Stimulated activated CD8-positive, alpha-beta memory T cell treated with anti-CD3 and anti-CD28 coated beads, Interleukin-7, amount 100 ng/mL, for 1 hour (primary cell): Measurements from ENCODE around the gene PCNX3.
A peak's percentile ranks its signal among the peaks of the same experiment; 100 is the strongest.
"Not testable (repeated sequence)": the region's sequence is repeated elsewhere in the genome, so short reads cannot be mapped to it uniquely, and the experiment has no call there.

ENCODE experiments used
- DNase-seq, 2 donors: peaks; one replicate each; pipeline ENCODE4 v3.0.0-alpha.2; 2020; ENCODE audit warnings: low read depth in 2 of 2

PCNX3 gene

GRCh38 chr11:65654375-65655349 is 39.1 kb downstream of the PCNX3 start:
- no peak for DNase-seq

DNA sequence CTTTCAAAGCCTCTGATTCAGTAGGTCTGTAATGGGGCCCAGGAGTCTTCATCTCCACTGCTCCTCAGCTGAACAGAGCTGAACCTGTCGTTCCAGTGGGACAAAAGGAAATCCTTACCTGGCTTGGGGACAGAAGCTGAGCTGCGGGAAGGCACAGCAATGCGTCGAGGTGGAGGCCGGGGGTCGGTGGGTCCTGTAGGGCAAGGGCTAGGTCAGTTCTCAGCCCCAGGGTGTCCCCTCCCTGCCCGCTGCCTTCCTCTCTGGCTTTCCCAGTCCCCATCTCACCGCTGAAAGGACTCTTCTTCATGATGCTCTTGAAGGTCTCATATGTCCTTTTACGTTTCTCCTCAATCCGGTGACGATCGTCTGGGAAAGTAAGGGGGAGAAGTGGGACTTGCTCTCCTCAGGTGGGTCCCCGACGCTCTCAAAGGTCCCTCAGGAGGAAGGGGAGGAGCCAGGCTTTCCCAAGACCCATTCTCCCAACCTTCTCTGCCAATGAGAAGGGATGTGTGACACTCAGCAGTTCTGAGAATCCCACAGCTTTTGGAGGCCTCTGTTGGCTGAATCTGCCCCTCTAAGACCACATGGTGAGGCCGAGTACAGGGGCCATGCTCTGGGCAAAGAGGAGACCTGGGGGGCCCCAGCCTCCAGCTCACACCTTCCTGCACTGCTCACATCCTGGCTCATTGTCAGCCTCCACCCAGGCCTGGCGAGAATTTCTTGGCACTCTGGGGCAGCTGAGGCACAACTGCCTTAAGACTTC is 40.2 kb downstream of the PCNX3 start:
- no peak for DNase-seq

- no peak for DNase-seq
Observed at GRCh38 chr11:65657426-65657825, 41.9 kb downstream of the PCNX3 start.

DNA sequence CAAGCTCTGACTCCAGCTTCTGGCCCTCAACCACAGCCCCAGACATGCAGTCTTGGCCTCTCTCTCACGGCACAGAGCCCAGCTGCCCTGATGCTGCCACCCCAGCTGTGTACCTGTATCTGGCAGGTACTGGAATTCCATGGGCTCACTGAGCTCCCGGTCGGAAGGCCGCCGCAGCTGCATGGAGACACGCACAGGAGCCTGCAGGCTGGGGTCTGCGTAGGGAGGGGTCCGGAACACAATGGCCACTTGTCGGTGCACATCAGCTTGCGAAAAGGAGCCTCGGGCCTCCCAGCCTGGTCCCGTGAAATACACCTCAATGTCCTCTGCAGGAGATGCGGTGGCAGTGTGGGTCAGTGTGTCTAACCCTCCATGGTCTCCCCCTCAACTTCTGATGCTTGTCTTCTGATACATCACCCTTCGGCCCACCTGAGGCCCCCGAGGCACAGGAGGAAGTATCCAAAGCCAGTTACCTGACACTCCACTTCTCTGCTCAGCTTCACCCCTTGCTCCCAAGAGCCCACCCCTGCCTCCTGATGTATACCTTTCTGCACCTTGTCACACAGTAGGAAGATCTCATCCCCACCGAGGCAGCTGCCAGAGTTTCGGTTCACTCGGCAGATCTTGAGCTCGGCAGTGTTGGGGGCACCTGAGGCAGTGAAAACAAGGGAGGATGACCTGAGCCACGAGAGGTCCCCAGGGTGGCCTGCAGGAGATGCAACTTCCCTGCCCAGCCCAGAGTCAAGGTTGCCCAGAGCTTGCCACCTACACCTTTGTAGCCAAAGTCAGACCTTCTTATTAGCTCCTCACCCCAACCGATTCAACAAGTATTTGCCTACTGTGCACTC is 42.8 kb downstream of the PCNX3 start:
- DNase-seq, result no peak

- DNase-seq, result no peak
Observed at GRCh38 chr11:65660038-65660437, 44.5 kb downstream of the PCNX3 start.

- DNase-seq, result not testable (repeated sequence)
Observed at GRCh38 chr11:65660908-65661307, 45.3 kb downstream of the PCNX3 start.

DNA sequence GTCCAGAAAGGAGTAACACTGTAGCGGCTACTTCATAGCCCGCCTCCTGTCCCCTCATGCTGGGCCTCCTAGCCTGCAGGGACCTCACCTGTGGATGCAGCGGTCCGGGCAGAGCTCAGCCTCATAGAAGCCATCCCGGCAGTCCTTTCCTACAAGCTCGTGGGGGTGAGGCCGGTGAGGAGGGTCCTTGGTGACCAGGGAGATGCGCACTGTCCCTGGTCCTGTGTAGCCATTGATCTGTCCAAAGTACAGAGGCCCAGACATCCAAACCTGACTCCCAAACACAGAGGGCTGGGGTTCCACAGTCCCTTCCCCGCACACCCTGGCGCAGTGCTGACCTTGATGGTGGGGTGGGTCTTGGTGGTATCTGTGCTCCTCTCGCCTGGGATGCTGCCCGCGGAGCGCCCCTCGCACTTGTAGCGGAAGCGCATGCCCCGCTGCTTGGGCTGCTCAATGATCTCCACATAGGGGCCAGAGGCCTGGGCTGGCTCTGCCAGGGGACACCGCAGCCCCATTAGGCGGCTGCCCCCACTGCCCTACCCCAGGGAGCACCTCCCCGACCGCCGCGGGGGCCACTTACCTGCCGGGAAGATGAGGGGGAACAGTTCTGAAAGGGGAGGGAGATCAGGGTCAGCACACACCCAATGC is 46.1 kb downstream of the PCNX3 start:
- no peak for DNase-seq

- DNase-seq, result no peak
Observed at GRCh38 chr11:65662247-65662798, 46.7 kb downstream of the PCNX3 start.

GRCh38 chr11:65662799-65663638 is 47.4 kb downstream of the PCNX3 start, which contains the start of gene RELA:
Gene RELA (minus strand): TSS chr11:65662916. CDS start chr11:65662832, 84 bp downstream.
- peak; percentile 79 to 84 for DNase-seq

DNA sequence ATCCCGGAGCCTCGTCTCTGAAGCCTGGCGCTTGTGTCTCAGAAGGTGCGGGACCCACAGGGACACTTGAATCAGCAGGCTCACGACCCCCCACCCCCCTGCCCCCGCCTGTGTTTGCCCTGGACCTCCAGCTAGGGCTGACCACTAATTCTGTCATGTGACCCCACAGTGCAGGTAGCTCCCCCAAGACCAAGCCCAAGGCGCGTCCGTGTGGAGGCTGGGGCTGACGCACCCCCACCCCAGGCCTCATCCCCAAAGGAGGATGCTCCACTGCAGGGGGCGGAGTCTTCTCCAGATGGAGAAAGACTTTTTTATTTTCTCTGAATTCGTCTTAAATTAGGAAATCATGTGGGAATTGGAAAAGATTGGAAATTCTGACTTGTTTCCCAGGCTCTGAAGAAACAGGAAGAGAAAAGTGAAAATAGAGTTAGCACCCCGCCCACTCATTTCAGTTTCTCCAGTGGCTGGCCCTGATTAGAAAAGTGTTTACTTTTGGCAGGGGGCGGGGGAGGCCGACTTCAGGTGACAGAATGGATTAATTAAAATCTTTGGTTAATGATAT is 48.1 kb downstream of the PCNX3 start:
- no peak for DNase-seq

DNA sequence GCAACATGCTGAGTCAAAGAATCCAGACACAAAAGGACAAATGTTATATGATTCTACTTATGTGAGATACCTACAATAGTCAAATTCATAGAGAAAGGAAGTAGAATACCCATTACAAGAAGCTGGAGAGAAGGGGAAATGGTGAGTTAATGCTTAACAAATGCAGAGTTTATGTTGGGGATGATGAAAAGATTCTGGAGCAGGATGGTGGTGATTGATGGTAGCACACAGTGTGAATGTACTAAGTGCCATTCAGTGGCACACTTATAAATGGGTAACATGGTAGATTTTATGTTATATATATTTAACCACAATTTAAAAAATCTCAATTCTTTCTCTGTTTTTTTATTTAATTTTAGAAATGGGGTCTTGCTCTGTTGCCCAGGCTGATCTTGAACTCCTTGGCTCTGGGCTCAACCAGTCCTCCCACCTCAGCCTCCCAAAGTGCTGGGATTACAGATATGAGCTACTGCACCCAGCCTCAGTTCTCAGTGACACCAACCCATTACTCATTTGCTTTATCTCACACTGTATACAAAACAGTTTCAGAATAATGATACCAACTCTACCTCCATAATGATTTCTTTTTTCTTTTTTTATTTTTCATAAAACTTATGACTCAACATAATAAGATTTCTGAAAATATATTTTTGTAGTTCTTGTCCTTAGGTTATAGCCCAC is 56.7 kb downstream of the PCNX3 start:
- no peak for DNase-seq

DNA sequence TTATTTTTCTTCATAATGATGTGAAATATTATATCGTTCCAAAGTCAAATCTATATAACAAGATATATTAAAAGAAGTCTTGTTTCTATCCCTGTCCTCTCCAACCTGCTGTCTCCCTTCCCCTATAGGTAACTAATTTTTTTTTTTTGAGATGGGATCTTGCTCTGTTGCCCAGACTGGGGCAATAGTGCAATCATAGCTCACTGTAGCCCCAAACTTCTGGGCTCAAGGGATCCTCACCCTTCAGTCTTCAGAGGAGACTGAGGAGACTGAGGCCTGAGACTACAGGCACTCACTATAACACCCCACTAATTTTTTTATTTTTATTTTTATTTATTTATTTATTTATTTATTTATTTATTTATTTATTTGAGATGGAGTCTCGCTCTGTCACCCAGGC is 57.4 kb downstream of the PCNX3 start:
- DNase-seq, result no peak

DNA sequence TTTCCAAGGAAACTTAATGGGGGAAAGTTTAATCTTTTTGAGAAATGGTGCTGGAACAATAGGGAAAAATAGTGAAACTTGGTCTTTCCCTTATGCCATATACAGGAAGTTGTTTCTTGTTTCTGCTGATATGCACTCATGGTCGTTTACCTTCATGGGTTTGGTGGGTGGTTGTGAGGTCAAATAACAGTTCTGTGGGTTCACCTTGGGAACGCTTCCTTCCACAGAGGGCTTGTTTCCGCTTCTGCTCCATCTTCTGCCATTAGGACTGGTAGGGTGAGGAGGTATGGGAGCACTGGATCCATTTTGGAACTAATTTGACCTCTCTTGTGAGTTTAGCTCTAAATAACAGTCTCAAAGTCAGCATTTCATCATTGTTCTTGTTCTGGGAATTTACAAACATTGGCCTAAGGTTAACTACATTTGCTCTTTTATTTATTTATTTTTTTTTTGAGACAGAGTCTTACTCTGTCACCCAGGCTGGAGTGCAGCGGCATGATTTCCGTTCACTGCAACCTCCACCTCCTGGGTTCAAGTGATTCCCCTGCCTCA is 64.7 kb downstream of the PCNX3 start:
- DNase-seq, result no peak

- not testable (repeated sequence) for DNase-seq
Observed at GRCh38 chr11:65683480-65683879, 67.9 kb downstream of the PCNX3 start.

DNA sequence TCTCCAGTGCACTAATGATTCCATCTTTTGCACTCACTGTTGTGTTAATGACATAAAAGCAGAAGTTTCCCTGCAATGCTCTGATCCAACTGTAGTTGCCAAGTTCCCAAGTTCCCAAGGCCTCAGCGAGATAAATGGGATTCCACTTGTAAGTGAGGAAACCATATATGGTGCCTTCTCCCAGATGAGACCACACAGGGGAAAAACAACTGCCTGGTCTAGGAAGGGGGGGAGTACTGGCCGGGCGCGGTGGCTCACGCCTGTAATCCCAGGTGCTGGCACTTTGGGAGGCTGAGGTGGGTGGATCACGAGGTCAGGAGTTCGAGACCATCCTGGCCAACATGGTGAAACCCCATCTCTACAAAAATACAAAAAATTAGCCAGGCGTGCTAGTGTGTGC is 70.4 kb downstream of the PCNX3 start:
- no peak for DNase-seq
